Cardiac septum (tissue), 1 donor: Measurements from ENCODE around the gene ANKS1A. TPM values are rescaled to one million over a fixed set of nuclear protein-coding genes. Genes with fewer than 3 reads are reported as not detected.
"Not testable (repeated sequence)": the region's sequence is repeated elsewhere in the genome, so short reads cannot be mapped to it uniquely, and the experiment has no call there.

Experiments
- DNase-seq: peaks from one replicate; pipeline ENCODE4 v3.0.0-alpha.2; 2020; ENCODE audit warnings: low spot score
- intact Hi-C: fragments of 100-400 bp; cut with DNase I; formaldehyde crosslinking; loops from one replicate; pipeline ENCODE4 v1.14.0; 2022
- total RNA-seq: library from RNA; stranded (reverse); fragmentation: NEBNext Ultra II Directional; extraction: Animal tissue kit (Norgen Biotek cat#: 25700); gene quantifications from one replicate; pipeline ENCODE4 v1.2.1, GENCODE V29; 2021
- donor health status: DM: no; HTN: no; CAD: no.

Gene ANKS1A
- total RNA-seq, 1 donor from 2014 or later = 29.5 TPM

DNA sequence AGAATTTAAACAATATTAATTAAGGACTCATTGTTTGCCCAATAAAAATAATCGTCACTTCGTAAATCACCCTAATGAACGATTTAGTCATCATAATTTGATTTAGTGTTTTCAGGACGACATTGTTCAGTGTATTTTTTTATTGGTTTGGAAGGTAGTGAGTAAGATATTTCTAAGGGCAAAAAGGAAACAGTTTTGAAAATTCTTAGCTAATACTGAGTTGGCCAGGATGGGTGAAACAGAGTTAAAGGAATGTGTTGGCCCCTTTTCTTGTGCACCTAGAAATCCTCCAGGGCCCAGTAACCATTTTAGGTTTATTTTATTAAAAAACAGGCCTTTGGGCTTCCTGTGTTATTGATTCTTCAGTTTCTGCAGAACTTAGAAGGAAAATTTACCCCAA, 25.3 kb downstream of the ANKS1A start:
- intact Hi-C loops = no loop called here
- DNase-seq = no peak

DNA sequence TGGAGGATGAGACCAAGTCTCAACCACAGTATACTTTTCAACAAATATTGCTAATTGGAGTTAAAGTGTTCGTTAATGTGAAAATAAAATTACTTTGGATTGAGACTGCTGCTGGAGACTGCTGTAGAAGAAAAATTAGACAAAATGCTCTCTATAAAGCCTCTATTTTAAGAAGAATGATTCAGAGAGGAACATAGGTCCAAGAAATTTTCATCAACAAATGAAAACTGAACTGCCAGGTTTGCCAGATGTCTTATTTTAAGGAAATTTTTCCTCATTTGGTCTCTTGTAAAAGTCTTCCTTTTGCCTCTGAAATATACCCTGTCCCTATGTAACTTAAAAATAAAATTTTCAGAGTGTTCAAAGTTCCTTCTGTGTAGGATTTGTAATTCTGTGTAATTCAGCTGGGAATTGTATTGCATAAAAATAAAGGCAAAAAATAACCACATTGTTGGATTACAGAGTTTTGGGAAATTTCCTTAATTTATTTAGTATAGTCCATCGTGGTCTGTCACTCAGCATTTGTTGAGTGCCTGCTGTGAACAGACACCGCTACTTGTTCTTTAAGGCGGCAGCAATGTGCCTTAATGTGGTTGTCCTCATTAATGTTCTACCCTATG, 27.4 kb downstream of the ANKS1A start:
- no peak for DNase-seq
- intact Hi-C loops = loop anchor here (5.0 kb wide), 1 partner anchor 41 kb away; no protein-coding TSS in a partner anchor

DNA sequence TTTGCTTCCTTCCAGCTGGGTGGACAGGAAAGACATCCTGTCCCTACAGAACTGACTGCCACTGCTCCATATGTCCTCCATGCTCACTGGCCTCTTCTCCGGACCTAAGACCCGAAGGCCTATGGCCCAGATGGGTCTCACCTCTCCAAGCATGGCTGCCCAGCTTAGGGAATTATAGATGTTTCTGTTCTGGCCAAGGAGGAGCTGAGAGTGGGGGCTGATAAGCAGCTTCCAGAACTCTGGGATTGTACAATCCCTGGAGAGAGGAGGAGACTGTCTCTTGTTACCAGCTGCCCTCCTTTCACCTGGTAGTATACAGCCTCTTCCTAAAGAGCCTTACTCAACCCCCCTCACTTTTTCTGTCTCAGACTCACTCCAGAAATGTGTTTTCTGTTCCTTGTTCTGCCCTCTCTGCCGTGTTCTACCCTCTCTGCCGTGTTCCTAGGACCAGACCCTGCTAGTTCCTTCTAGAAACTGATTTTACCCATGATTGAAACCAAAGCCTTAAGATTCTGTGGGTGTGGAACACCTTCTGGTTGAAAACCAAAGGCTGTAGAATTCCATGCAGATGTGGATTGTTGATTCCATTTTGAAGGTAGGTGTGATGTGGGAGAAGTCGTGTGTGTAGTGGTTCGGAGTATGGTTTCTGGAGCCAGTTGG, 28.7 kb downstream of the ANKS1A start:
- intact Hi-C loops = loop anchor here (5.0 kb wide), 1 partner anchor 40 kb away; no protein-coding TSS in a partner anchor
- DNase-seq = no peak

DNA sequence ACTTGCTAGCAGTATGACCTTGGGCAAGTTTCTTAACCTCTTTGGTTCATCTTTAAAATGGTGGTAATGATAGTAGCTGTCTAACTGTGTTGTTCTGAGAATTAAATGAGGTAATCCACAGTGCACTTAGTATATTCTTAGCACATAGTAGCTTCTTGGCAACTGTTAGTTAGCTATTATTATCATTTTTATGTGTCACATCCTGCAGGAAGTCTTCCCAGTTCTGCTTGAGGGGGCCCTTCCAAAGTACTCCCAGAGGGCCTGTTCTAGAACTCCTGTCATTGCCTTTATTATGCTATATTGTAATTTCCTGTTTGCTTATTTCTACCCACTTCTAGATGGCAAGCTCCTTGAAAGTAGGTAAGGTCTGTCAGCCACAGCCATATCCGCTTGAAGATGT, 30.6 kb downstream of the ANKS1A start:
- intact Hi-C loops = loop anchor here (5.0 kb wide), 1 partner anchor 38 kb away; no protein-coding TSS in a partner anchor
- DNase-seq = no peak

DNA sequence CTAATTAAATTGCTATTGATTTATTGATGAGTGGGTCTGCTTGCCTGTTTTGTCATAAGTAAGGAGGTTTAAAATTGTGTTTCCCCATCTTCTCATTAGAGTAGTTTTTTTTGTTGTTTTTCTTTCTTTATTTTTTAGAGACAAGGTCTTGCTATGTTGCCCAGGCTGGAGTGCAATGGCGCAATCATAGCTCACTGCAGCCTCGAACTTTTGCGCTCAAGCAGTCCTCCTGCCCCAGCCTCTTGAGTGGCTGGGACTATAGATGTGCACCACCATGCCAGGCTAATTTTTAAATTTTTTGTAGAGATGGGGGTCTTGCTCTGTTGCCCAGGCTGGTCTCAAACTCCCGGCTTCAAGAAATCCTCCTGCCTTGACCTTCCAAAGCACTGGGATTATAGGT, 31.0 kb downstream of the ANKS1A start:
- intact Hi-C loops = no loop called here
- no peak for DNase-seq

DNA sequence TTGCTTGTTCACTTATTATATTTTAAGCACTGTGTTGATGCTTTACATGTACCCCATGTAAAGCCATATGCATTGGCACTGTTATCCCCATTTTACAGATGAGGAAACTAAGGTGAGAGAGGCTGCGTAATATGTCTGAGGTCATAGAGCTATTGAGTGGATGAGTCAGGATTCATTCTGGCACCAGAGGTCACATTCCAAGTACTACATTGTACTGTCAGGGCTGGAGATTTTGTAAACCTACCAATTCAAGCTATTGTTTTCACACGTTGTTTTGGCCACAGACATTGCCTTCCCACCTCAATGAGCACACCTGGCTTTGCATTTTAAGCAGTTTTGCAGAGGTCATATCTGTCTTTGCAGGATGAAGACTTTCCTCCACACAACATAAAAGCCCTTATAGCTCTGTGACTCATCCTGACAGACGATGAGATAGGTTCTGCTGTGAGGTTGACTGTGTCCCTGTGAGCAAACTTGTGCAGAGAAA, 33.2 kb downstream of the ANKS1A start:
- intact Hi-C loops = no loop called here
- no peak for DNase-seq

DNA sequence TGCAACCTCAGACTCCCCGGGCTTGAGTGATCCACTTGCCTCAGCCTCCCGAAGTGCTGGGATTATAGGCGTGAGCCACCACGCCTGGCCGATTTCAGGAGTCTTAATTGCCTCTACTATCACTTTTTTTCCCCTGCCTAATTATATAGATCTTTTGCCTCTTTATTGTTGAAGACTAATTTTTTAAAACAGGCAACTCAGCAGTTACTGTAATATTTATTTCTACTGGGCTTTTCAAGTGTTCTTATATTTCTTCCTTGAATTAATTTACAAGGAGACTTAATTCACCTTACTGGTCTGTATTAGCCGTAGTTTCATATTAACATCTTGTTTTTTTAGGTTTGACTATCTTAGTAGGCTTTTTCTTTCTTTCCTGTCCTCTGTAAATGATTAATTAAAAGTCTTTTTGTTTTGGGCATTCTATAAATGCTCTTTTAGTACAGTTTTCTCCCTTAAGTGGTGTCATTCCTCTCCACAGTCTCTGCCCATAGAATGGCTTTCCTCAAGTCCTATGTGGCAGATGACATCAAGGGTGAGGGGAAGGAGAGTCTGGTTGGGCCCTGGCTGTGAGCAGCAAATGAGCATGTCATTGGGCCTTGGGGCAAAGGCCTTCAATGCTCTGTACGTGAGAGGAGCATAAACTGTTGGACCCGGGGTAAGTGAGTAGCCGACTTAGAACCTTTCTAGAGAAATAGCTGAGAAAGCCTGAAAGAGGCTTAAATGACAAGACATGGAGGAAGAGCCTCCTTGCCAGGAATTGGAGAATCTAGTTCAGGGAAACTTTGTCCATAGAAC, 36.0 kb downstream of the ANKS1A start:
- intact Hi-C loops = no loop called here
- DNase-seq = no peak

DNA sequence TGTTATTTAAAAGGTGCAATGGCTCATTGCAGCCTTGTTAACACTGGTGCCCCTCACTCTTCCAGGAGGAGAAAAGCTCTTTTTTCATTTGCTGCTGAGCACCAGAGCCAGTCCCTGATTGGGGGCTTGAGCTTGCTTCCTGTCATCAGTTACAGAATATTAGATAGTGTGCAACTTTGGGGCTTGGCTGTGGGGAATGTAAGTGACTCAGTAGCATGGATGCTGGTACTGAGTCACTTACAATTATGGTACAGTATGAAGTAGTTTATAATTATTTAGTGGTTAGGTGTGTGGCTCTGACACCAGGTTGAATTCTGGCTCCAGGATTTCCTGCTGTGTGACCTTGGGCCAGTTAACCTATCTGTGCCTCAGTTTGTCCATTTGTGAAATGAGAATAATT, 37.6 kb downstream of the ANKS1A start:
- intact Hi-C loops = no loop called here
- DNase-seq = no peak

DNA sequence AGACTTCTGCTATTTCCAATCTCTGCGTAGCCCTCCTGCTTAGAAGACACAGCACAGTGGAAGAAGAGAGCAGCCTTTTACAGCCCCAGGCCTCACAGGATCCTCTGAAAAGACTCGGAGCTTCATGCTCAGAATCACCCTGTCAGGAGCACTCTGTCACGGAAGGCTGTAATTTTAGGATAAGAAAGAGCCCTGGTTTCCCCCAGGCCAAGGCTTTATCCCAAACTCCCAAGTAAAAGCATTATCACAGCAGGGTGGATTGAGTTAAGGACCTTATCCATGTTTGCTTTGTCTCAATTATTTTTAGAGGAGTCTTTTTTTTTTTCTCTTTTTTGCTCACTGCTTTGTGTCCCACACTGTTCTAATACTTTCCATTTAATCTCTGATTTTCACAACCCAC, 39.2 kb downstream of the ANKS1A start:
- intact Hi-C loops = no loop called here
- DNase-seq = no peak

DNA sequence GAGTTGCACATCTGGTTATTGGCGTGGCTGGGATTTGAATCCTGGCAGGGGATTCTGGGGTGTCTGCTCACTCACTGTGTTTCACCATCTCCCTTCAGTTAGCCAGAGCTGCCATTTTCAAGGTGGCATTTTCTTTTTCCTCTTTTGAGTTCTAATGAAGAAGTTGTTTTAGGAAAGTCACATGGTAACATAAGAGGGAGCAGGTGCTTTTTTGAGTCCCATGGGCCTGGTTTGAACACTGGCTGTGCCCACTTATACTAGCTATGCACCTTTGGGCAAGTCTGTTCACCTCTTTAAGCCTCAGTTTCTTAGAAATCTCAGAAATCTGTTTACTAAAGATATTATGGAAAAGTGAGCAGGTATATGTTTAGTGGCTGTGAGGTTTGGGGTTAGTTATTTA, 39.6 kb downstream of the ANKS1A start:
- intact Hi-C loops = no loop called here
- DNase-seq = no peak

DNA sequence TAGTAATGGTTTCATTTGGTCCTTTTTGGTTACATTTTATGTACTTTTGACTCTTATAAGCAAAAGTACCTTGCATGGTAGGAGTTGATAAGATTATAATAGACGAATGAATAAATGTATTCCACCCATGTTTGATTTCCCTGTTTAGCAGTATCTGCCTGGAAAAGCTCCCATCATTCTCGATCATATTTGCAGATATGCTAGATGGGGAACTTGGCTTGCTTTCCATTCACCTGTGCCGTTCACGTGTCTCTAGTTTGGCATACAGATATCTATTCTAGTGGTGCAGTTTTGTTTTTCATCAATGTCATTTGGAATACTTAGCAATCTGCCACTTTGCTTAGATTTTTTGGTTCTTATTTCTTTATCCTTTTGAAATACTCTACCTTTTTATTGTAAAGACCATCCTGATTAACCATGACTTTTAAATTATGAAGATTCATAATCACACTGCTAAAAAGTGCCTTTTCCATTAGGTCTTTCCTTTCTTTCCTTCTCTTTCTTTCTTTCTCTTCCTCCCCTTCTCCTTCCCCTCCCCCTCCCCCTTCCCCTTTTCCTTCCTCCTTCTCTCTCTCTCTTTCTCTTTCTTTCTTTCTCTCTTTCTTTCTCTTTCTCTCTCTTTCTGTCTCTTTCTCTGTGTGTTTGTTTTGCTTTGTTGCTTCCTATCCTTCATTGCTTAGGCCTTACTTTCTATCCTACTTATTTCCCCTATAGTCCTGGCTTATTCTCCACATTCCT, 40.4 kb downstream of the ANKS1A start:
- no peak for DNase-seq
- intact Hi-C loops = no loop called here

DNA sequence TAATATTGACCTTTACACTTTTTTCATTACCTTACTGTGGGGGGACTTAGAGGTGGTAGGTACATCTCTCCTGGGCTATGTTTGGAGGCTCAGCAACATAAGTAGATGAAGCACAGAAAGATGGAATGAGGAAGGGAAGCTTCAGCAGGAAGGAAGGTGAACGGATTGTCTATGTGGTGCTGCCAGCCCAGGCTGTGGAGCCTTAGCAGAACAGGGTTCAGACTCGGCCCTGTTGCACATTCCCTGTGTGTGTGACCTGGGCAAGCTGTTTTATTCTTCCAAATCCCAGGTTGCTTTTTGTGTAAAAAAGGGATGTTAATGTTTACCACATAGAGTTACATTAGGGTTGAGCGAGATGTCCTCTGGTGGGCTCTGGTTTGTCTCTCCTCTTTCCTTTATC, 41.2 kb downstream of the ANKS1A start:
- DNase-seq = no peak
- intact Hi-C loops = no loop called here

DNA sequence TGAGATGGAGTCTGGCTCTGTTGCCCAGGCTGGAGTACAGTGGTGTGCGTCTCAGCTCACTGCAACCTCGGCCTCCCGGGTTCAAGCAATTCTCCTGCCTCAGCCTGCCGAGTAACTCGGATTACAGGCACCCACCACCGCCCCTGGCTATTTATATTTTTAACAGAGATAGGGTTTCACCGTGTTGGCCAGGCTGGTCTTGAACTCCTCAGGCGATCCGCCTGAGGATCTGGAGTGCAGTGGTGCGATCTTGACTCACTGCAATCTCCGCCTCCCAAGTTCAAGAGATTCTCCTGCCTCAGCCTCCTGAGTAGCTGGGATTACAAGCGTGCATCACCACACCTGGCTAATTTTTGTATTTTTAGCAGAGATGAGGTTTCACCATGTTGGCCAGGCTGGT, 43.1 kb downstream of the ANKS1A start:
- intact Hi-C loops, DNase-seq: not testable (repeated sequence)

DNA sequence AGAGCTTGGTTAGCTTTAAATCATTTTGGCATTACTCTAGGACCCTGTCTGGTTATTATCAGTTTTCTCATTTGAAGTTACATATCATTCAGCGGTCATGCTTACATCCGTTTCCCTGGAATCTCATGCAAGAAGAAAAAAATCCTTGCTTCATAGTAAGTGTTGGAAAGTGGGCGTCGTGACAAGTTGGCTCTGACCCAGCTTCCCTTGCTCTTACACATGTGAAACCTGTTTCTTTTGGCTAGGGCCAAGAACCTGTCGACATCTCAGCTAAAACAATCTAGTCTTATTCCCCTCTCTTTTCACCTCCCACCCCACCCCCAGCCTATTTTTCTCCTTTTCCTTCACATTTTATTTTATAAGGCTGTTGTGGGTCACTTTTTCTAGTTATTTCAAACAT, 45.5 kb downstream of the ANKS1A start:
- peak; percentile 80 for DNase-seq
- intact Hi-C loops = no loop called here

DNA sequence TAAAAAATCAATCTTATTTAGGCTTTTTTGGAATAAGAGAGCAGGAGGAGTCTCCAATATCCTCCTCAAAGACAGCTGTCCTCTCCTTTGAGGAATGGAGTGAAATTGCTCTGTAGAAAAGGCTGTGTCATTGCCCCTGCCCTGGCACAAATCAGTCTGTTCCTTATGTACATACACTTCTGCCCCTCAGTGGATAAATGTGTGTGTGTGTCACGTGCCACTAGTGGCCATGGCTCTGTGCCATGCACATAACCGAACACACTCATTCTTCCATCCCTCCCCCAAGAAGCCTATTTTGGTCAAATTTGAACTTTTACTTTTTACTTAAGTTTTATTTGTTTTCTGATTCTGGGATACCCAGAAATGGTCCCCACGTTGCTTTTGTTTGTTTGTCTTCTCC, 49.2 kb downstream of the ANKS1A start:
- intact Hi-C loops = no loop called here
- DNase-seq = no peak

DNA sequence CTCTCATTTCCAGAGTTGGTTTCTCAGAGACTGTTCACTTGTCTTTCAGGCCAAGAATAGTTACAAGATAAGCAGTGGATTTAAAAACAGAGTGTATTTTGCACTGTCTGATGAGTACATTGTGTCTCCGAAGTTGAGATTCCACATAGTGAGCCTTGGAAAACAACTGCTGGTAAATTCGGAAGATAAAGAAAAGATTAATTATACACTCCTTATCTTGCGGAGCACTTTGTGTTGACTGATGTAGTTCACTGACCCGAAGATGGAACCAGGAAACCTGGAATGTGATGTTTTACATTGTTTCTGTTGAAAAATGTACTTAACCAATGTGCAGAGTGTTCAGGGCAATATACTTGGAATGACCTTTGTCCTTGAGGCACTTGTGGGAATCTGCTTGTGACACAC, 51.0 kb downstream of the ANKS1A start:
- intact Hi-C loops = no loop called here
- DNase-seq = no peak

DNA sequence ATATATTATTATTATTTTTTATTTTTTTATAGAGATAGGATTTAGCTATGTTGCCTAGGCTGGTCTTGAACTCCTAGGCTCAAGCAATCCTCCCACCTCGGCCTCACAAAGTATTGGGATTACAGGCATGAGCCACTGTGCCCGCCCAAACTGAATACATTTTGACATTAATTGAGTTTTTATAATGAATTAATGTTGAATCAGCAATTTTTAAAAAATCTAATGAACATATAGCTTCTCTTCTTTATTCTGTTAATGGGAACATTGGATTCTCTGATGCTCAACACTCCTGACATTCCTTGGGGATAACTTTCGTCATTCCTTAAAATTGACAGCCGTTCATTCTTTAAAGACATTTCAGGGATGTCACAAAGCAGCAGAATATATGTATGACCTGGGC, 52.4 kb downstream of the ANKS1A start:
- no peak for DNase-seq
- intact Hi-C loops = no loop called here

DNA sequence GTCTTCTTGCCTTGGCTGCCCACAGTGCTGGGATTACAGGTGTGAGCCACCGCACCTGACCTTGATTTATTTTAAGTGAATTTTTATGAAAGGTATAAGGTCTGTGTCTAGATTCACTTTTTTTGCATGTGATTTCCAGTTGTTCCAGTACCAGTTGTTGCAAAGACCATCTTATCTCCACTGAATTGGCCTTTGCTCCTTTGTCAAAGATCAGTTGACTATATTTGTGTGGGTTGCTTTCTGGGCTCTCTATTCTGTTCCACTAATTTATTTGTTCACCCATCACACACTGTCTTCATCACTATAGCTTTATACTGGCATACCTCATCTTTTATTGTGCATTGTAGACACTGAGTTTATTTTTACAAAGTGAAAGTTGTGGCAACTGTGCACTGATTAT, 56.3 kb downstream of the ANKS1A start:
- intact Hi-C loops = no loop called here

DNA sequence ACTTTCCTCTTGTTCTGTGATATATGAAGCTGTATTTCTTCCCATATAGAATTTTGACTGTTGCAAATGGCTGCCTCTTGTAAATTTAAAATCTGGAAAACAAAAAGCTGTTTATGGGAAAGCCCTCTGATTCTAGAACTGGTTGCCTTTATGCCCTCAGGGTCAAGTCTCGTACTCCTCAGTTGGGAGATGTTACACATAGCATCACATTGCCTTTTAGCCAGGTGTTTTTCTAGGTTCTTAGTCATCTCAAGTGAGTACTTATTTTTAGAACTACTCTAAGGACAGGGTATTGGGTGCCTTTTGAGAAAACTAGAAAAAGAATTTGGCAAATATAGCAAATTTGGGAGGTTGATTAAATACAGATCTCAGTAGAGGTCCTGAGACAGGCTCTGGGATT, 58.5 kb downstream of the ANKS1A start:
- no peak for DNase-seq
- intact Hi-C loops = no loop called here

More for the DNA sequence above, 56.3 kb downstream of the ANKS1A start:
- DNase-seq = no peak

DNA sequence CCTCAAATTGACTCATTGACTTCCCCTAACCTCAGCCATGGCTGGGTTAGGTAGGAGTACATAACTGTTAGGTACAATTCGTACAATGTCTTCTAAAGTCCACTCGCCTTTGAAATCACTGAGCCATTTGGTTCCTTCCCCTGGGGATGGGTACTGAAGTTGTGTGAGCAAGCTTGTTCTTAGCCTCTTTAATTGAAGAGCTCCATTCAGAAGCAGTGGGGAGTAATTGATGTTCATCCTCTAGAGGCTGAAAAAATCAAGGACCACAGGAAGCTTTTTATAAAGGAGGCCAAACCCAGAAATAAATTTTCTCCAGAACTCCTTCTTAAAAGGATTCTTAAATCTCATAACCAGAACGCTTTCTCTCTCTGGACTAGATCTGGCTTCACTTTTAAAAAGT, 60.6 kb downstream of the ANKS1A start:
- intact Hi-C loops = loop anchor here (10.0 kb wide), 1 partner anchor 155 kb away; the partner anchor contains the start of gene BLTP3A
- no peak for DNase-seq
